Hypothalamus (tissue), 51 donors: Measurements from ENCODE around the gene FAM20C.
"Not testable (repeated sequence)": the region's sequence is repeated elsewhere in the genome, so short reads cannot be mapped to it uniquely, and the experiment has no call there.

Experiments used
- DNase-seq, 51 donors: peaks; one replicate each; lab custom pipeline; 2025; lab: John Stamatoyannopoulos, UW

Gene FAM20C

GRCh38 chr7:205115-206010 lies 13.0 kb downstream of the FAM20C start:
- DNase-seq: peak in 6 of 51 donors; percentile 10 to 31 (median 20)

- DNase-seq: not testable (repeated sequence)
Measured at GRCh38 chr7:206351-206750, 14.0 kb downstream of the FAM20C start.

- no peak for DNase-seq
Measured at GRCh38 chr7:207418-208129, 15.2 kb downstream of the FAM20C start.

GRCh38 chr7:208130-208673 lies 15.8 kb downstream of the FAM20C start:
- DNase-seq: no peak

- DNase-seq: no peak
Measured at GRCh38 chr7:208816-209215, 16.4 kb downstream of the FAM20C start.

- no peak for DNase-seq
Measured at GRCh38 chr7:209416-209815, 17.0 kb downstream of the FAM20C start.

- DNase-seq: no peak
Measured at GRCh38 chr7:209906-210305, 17.5 kb downstream of the FAM20C start.

- DNase-seq: no peak
Measured at GRCh38 chr7:210401-210925, 18.1 kb downstream of the FAM20C start.

GRCh38 chr7:211033-211714 lies 18.8 kb downstream of the FAM20C start:
- DNase-seq: no peak

- DNase-seq: no peak
Measured at GRCh38 chr7:211715-212058, 19.3 kb downstream of the FAM20C start.

GRCh38 chr7:212754-213153 lies 20.4 kb downstream of the FAM20C start:
- no peak for DNase-seq

GRCh38 chr7:213324-213993 lies 21.1 kb downstream of the FAM20C start:
- DNase-seq: no peak

GRCh38 chr7:214410-215212 lies 22.2 kb downstream of the FAM20C start:
- no peak for DNase-seq

GRCh38 chr7:216360-217300 lies 24.3 kb downstream of the FAM20C start:
- DNase-seq: no peak

GRCh38 chr7:217781-218180 lies 25.4 kb downstream of the FAM20C start:
- no peak for DNase-seq

GRCh38 chr7:218316-218715 lies 25.9 kb downstream of the FAM20C start:
- DNase-seq: no peak

GRCh38 chr7:218896-219580 lies 26.7 kb downstream of the FAM20C start:
- DNase-seq: no peak
